Inferior parietal cortex (tissue), 1 donor: ENCODE measurements around the gene COPG2.

ENCODE experiments used
- DNase-seq: peaks from one replicate; pipeline ENCODE4 v3.0.0-alpha.2; 2016; ENCODE audit errors: extremely low spot score

COPG2 gene

DNA sequence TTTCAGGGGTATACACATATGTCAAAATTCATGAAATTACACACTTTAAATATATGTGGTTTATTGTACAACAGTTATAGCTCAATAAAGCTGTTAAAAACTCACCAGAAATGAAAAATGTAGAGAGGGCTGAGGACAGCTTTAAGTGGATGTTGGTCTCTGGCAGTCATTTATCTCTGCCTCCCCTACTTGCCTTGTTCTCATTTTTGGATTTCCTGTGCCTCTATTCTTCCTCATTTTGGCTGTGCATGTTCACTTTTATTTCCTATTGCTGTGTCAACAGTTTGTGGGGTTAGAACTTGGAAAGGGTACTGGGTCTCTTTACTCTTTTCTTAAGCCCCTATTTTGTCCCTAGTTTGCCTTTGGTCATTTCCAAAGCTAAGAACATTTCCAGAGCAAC, 195.3 kb downstream of the COPG2 start:
- DNase-seq = no peak

- DNase-seq = no peak
Measured at GRCh38 chr7:130471974-130472373, 196.6 kb downstream of the COPG2 start.

DNA sequence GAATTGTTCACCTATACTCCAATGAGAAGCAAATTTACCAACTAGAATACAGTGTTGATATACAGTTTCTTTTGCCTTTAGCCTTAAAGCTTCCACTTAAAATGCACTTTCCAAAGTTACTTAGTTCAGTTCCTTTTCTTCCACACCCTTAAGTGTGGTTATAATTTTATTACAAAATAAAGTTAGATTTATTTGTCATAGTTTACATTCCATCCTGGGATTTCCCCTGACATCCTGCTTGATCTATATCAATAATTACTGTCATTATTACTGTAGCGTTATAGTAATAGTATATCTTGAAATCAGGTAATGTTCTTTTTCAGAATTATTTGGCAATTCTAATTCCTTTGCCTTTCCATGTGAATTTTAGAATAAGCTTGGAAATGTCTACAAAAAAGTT, 199.9 kb downstream of the COPG2 start:
- no peak for DNase-seq

GRCh38 chr7:130463553-130464434, 204.8 kb downstream of the COPG2 start:
- DNase-seq = no peak

DNA sequence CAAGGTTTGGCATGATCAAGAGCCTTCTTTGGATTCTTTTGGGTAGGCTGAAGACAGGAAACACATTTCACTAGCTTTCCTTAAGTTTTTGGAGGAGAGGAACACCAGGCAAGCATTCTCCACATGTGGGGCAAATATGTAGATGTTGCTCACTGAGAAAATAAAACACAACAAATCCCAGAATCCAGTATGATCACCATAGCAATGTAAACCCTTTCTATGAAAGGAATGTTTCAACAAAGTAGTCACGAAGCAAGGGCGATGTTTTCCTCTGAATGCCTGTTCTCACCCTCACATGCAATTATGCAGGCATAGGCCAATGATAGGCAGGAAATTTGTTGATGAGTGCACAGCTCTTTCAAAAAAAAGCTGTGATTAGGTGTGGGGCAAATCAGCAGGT, 207.3 kb downstream of the COPG2 start:
- no peak for DNase-seq

GRCh38 chr7:130458257-130458656, 210.3 kb downstream of the COPG2 start:
- no peak for DNase-seq
